NCI-H1436 (cell line): ENCODE data around the gene CLEC2B.
"Not testable (repeated sequence)": the region's sequence is repeated elsewhere in the genome, so short reads cannot be mapped to it uniquely, and the experiment has no call there.

Experiments
- DNase-seq: peaks from one replicate; lab custom pipeline; 2025; lab: John Stamatoyannopoulos, UW

The CLEC2B gene

DNA sequence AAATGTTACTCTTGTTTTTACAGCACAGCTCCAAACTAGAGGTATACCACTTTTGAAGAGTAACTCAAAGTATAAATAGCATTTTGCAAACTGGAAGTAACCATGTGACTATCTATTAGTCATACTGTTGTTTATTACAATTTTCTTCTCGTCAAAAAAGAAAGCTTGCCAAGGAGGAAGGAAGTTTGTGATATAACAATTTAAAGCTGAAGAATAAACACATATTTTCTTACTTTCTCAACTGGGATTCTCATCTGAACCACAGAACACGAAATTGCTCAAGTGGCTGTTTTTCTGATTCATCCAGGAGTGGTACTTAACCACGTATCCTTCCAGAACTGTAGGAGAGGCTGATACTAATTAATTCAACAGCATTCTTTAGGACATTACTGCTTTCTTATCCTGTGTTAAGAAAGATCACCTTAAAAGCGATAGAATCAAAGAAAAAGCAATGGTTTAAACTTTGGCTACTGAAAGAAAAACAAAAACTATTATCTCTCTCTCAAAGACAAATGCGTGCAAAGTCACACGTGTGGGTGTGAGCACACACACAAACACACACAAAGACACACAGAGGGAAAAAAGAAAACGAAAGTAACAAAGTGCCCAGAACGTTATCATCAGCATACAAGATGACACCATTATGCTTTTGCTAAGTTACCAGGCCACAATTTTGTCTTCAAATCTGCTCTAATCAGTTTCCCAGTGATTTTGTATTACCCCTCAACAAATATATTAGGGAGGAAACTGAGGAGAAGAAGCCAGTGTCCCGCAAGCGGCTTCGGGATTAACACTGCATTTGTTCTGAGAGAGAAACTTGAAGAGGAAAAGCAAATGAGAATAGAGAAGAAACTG lies at the start of gene CLEC2B:
CLEC2B (minus strand) TSS at position 48 of the 855 bp plus-strand sequence.
- no peak for DNase-seq

DNA sequence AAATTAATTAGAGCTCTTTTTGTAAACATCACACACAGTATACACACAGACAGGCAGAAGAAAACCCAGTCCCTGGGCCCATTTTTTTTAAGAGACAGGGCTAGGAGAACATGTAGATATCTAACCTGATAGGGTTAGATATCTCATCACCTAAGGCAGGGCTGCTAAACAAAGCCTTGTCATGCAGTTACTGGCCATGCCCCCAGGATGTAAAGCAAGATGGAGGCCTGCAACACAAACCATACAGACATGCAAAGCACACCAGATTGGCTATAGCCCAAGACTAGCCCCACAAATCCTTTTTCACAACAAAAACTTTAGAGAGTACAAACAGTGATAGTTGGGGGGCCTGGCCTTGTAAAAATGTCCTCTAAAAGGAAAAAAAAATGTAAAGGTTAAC lies 42.6 kb upstream of the CLEC2B start:
- DNase-seq, result no peak

DNA sequence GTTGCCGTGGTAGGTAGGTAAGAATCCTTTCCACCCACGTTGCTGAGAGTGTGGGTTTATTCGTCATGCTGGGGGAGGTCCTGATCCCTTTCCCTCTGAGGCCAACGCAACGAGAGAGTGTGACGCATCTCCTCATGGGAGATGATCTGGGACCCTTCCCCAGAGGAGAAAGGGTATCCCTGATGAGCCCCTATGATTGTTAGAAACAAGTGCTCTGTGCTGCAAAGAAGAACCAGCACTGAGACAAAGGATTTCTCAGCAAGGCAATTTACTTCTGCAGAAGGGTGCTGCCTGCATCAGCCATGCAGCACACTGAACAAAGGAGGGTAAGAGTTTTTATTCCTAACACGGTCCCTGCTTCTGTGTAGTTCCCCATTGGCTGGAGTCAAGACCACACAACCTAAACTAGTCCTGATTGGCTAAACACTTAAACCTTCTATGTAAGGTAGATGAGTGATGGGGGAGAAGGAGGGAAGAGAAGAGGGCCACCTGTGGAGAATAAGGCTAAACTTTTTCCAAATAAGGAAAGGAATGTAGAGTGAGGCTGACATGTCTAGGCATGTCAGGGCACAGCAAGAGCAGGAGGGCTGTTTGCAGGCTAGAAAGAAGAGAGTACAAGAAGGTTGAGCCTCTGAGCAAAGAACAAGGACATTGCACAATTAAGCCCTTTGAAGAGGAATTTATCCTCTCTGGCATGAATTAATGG lies 41.7 kb upstream of the CLEC2B start:
- no peak for DNase-seq

DNA sequence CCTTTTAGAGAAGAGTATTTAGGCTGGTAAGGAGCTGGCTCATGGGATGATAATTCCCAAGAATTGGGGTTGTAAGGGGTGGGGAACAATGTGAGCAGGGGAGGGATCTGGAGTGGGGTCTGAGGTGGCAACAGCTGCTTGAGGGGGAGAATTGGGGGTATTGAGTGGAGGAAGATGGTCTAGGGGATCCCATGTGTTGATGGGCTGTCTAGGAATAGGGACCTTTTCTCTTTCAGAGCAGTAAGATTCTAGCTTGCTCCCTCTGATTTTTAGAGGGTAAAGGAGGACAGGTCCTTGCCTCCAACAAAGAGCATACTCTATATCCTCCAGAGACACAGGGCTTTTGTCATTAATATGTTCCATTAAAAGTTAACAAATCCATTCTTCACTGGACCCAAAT lies 40.6 kb upstream of the CLEC2B start:
- DNase-seq, result no peak

DNA sequence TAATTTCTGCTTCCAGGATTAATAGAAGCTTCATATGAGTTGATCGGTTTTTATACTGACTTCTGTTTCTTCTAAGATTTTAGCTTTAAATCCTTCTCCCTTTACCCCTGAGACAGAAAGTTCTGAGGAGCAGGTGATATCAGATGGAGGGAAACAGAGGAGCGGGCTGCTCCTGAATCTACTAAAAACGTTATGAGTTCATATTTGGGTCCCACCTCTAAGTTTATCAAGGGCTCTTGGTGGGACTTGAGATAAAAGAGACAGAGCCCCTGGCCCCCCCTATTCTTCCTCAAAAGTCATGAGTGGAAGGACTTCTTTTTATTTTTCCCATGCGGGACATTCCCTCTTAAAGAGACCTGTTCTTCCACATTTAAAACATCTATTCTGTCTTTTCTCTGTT lies 39.2 kb upstream of the CLEC2B start:
- DNase-seq, result no peak

DNA sequence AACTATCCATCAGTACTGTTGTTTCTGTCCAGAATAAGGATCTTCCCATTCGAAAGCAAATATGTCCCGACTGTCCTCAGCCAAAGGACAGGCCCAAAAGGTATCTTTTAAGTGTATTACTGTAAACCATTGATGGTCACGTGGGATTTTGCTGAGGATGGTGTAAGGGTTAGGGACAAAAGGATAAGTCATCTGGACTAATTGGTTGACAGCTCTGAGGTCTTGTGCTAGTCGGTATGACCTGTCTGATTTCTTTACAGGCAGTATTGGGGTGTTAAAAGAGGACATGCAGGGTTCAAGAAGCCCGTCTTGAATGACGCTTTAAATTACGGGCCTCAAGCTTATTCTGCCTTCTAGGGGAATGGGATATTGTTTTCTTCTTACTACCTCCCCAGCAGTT lies 38.6 kb upstream of the CLEC2B start:
- DNase-seq, result no peak

DNA sequence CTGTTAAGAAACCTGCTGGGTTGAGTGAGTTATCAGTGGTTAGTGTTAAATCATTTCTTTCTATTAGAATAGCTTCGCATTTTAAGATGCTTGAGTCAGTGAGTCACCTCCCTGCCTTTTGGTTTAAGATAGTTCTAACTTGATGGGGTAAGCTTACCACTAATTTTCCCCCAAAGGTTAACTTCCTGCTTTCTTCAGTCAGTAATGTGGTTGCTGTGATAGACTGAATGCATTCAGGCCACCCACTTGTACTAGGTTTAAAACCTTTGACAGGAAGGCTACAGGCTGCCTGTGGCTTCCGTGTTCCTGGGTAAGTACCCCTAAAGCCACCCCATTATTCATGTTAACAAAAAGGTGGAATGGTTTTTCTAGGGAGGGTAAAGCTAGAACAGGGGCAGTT lies 37.7 kb upstream of the CLEC2B start:
- no peak for DNase-seq

DNA sequence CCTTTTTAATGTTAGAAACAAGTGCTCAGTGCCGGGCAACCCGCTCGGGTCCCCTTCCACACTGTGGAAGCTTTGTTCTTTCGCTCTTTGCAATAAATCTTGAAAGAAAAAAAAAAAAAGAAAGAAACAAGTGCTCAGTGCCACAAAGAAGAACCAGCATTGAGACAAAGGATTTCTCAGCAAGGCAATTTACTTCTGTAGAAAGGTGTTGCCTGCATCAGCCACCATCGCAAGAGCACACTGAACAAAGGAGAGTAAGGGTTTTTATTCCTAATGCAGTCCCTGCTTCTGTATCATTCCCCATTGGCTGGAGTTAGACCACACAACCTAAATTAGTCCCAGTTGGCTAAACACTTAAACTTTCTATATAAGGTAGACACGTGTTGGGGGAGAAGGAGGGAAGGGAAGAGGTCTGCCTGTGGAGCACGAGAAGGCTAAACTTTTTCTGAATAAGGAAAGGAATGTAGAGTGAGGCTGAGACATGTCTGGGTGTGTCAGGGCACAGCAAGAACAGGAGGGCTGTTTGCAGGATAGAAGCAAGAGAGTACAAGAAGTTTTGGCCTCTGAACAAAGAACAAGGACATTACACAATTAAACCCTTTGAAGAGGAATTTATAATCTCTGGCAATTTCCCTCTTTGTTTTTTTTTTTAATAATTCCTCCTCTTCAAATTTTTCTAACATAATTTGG lies 33.5 kb upstream of the CLEC2B start:
- no peak for DNase-seq

DNA sequence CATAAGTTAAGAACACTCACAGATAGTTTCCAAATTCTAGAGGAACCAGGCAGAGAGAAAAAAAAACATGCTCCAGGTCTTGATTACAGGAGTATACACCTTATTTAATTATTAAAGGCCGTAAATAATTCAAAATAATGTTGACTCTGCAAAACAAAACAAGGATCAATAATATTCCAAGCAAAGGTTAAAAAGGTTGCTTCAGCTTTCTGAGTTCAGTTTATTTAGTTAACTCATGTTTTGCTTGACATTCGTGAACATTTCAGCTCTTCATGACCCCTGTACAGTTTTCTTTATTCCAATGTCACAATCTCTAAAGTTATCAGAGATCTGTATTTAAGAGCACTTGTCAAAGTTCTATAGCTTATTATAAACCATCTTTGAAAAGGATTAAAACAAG lies 31.8 kb upstream of the CLEC2B start:
- DNase-seq, result no peak

DNA sequence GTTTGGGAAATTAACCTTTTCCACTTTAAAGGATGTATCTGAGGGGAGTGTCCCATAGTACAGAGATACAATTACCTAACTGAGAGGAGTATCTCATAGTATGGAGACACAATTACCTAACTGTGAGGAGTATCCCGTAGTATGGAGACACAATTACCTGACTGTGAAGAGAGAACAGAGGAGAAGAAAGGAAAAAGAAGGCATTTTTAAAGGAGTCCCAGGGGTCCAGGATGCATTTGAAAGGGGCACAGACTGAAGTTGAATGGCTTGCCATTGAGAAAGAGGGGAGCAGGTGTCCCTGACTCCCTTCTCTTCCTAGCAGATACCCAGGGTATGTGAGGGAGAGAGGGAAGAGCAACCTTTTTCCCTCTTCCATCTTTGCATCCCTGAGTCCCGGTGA lies 30.1 kb upstream of the CLEC2B start:
- DNase-seq, result no peak

DNA sequence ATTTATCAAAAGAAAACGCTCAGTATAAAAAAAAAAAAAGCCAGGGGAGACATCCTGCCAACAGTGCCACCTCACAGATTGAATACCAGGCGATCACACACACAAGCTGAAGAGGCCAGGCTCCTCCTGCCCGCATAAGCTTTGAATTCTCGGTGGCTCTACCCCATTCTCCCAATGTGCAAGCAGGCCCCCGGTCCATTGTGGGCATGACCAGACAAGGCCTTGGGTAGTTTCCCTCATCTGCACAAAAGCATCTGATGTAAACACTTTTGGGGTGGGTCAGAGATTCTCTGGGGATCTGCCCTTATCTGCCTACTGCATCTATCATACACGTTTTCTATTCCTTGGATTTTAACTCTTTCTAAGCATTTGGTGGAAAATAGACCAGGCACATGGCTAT lies 28.4 kb upstream of the CLEC2B start:
- DNase-seq, result no peak

DNA sequence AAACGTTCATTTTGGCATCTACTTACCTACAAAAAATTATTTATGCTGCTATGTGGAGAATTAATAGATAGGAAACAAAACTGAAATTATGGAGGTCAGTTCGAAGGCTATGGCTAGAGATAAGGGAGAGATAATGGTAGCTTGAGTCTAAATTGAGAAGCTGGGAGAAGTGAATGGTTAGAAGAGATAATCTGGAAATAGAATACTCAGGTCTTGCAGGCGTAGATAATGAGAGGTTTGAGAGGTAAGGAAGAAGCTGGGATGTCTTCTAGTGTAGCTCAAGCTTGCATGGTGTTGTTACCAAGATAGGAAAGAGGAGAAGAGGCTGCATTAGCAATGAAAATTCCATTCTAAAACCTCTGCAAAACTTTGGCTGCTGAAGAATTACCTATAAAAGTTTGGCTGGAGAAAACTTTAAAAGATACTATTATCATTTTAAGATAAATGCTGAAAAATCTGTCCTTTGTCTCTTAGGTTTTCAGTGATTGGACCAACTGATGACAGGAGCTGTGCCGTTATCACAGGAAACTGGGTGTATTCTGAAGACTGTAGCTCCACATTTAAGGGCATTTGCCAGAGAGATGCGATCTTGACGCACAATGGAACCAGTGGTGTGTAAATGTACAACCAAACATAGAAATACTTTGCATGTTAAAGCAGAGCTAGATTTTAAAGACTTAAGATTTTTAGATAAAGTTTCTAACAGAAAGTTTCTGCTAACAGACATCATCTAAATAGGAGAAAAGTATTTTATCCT lies 26.2 kb upstream of the CLEC2B start:
- DNase-seq, result no peak

DNA sequence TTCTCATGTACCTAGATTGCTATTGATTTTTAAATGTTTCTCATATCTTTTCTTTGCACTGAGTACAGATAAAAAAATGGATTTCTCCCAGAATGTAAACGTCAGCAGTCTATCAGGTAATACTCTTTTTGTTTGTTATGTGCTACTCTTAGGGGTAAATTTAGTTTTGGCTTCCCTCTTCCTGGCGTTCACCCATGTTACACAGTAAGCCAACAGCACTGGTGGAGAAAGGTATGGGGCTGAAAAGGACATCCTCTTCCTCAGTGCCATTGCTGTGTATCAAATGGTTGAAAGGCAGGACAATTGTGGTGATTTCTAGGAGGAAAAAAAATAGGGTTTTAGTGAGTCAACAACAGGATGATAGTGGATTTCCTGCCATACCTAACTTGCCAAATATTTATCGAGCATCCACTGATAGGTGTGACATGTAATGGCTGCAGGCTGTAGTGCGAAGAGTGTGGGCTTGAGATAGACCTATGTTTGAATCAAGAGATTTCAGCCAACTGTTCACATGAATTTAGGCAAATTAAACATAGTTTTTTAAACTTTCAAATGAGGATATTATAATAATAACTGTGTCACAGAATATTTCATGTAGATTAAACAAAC lies 19.6 kb upstream of the CLEC2B start:
- no peak for DNase-seq

DNA sequence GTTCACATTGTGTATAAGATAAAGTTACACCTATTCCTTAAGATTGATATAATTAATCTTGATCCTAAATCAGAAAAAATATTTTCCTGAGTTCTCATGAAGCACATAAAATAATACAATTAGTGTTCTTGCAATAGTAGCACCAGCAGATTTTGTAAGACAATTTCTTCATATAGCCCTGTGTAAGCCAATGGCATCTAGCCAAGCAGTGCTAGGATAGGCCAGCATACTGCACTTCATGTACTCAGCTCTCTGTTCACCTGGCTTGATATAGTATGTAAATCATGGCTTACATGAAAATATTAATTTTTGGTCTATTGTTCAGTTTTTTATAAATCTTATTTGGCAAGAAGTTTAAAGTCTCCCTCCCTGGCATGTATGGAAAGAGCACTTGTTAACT lies 14.0 kb upstream of the CLEC2B start:
- DNase-seq, result no peak

DNA sequence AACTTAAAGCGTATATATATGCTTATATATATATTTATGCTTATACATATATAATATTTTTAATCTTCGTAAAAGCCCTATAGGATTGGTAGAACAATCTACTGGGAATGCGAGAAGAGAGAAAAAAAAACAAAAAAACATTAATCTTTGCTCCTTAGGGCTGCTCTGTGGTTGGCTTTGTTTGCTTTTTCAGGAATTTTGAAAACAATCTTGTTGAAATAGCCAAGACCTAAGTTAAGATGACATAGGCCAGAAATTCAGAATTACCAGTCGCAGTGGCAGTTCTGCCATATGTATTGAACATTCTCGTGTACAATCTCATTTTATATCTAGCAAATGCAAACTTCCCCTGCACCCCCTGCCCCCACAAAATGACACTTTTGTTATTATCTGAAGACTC lies 12.8 kb upstream of the CLEC2B start:
- no peak for DNase-seq

DNA sequence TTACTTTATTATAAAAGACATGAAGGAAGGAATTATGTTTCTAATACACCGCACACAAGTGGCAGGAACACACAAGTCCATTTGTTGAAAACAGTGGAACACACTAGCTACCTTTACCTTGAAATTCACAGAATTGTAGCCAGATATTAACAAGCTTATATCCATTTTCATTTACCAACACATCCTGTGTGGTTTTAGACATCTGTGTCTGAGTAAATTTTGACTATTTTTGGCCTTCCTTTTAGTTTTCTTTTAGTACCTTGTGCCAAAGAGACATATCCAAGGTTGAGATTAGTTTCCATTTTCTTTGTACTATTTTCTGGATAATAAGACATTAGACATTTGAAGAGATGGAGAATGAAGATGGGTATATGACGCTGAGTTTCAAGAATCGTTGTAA lies 12.1 kb upstream of the CLEC2B start, which contains the start of gene KLRF2:
KLRF2 (plus strand) TSS at position 244 of the 400 bp plus-strand sequence; CDS start at position 351, 107 bp downstream.
- DNase-seq, result no peak

DNA sequence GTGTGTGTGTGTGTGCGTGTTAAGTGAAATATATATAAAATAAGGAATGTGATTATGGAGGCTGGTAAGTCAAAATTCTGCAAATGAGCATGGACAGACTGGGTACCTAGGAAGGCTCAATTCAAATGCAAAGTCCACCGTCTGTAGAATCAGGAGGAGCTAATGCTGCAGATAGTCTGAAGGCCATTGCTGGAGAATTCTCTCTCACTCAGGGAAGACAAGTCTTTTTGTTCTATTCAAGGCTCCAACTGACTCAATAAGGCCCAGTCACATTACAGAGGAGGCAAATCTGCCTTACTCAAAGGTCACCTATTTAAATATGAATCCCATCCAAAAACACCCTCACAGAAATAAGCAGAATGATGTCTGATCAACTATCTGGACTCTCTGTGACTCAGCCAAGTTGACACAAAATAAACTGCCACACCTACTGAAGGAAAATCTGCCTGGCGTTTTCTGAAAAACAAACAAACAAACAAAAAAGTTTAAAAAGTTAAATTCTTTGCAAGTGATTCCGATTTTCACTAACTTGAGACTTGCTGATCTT lies 11.5 kb upstream of the CLEC2B start:
- DNase-seq, result no peak

DNA sequence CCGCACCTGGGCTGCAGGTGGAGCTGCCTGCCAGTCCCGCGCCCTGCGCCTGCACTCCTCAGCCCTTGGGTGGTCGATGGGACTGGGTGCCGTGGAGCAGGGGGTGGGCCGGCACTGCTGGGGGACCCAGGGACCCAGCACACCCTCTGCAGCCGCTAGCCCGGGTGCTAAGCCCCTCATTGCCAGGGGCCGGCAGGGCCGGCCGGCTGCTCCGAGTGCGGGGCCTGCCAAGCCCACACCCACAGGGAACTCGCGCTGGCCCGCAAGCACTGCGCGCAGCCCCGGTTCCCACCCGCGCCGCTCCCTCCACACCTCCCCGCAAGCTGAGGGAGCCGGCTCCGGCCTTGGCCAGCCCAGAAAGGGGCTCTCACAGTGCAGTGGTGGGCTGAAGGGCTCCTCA lies 7.0 kb upstream of the CLEC2B start:
- not testable (repeated sequence) for DNase-seq

DNA sequence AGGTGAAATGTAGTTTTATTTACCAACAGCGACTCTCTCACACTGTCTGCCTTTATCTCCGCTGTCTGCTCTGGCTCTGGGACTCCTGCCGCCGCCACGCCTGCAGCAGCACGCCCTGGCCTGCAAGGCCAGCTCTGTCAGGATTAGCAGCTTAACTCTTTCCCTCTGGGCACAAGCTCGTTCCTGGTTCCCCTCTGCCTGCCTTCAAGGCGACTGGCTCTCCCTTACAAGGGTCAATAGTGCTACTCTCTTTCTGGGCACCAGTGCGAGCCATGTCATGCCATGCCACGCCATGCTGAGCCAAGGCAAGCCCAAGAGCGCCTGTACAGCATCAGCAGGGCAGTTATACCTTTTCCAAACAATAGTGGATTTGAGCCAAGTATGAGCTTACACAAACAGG lies 3.6 kb upstream of the CLEC2B start:
- no peak for DNase-seq

DNA sequence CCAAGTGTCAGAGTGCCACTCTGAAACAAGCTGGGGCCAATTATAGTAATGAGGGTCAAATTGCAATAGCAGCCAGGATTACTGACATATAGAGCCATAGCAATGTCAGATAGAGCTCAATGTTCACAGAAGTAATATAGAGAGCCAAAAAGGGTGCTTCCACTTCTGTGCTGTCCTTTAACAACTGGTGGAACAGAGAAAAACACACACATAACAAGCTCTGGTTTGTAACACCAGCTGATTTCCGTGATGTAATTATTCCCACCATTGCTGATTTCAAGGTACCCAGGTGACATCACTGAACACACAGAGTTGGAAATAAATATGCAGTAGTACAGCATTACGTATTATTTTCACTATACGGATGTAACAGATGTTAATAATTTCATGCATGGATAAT lies 3.0 kb upstream of the CLEC2B start:
- no peak for DNase-seq

DNA sequence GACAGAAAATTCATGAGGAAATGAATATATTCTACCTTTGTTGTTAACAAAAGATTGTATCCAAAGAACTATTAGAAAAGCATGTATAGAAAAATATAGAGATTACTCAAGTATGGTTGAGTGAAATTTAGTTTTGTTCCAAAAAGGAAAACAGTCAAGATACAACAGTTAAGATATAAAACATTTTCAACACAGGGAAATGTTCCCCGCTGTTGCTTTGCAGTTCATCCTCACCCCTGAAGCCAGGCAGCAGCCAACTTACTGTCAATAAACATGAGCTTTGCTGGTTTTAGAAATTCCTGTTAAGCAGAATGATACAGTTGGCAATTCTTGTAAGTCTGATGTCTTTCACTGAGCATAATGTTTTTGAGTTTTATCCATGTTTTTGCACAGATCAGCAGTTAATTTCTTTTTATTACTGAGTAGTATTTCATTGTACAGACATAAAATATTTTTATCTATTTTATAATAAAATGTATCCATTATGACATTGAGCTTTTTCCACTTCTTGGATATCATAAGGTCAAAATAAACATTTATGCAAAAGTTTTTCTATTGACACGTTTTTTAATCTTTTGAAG lies 1.2 kb upstream of the CLEC2B start:
- no peak for DNase-seq
